CD4-positive, alpha-beta T cell treated with Interleukin-6 for 4 hours (primary cell): Measurements from ENCODE around the gene TP53I13.
"Not testable (repeated sequence)": the region's sequence is repeated elsewhere in the genome, so short reads cannot be mapped to it uniquely, and the experiment has no call there.

Source experiments
- DNase-seq: peaks from one replicate; pipeline ENCODE4 v3.0.0-alpha.2; 2020; ENCODE audit warnings: mixed read lengths

TP53I13 gene, protein sequence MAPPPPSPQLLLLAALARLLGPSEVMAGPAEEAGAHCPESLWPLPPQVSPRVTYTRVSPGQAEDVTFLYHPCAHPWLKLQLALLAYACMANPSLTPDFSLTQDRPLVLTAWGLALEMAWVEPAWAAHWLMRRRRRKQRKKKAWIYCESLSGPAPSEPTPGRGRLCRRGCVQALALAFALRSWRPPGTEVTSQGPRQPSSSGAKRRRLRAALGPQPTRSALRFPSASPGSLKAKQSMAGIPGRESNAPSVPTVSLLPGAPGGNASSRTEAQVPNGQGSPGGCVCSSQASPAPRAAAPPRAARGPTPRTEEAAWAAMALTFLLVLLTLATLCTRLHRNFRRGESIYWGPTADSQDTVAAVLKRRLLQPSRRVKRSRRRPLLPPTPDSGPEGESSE

GRCh38 chr17:29568331-29569244 lies at the start of gene TP53I13:
TP53I13 (plus strand) TSS chr17:29568701; CDS start chr17:29568759, 58 bp downstream.
- peak; percentile 97 for DNase-seq

DNA sequence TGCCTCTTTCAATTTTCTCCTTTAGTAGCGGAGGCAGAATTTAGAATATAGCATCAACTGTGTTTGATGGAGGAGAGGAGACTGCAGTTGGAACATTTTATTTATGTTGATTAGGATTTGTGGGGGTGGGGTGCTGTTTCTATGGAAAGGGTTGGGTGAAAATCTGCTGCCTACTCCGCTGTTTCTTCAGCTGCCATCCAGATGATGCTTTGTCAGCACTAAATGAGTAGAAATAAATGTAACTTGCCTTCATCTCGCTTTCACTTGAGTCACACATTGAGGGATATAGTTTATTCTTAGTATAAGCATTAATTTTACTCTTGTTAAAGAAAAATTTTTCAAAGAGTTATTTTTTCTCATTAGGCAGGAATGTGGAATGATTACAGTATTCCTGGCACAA lies 43.8 kb upstream of the TP53I13 start:
- no peak for DNase-seq

GRCh38 chr17:29526322-29526721 lies 42.2 kb upstream of the TP53I13 start:
- no peak for DNase-seq

DNA sequence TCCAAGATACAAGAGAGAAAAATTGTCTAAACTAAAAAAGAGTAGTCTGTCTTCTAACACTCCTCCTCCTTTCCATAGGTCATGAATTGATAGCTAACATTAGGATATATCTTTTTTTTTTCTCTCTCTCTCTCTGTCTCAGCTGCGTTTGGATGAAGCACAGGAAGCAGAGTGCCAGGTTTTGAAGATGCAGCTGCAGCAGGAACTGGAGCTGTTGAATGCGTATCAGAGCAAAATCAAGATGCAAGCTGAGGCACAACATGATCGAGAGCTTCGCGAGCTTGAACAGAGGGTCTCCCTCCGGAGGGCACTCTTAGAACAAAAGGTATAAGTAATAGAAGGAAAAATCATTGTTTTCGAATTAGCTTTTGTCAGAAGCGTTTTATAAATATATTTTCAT lies 34.5 kb upstream of the TP53I13 start:
- no peak for DNase-seq

DNA sequence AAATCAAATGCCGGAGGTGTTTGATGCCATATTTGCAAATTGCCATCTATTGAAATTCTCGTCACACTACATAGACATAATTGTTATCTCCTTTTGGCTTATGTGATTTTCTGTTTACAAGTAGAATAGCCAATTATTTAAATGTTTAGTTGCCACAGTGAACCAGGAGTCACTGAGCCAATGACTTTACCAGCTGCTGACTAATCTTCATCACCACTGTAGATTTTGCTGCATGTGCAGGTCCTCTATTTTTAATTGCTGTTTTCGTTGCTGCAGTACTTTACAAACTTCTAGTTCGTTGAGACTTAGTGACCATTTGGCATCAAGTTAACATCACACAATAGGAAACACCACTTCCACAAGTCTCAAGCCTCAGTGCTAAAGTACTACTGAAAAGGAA lies 24.4 kb upstream of the TP53I13 start:
- DNase-seq = no peak

DNA sequence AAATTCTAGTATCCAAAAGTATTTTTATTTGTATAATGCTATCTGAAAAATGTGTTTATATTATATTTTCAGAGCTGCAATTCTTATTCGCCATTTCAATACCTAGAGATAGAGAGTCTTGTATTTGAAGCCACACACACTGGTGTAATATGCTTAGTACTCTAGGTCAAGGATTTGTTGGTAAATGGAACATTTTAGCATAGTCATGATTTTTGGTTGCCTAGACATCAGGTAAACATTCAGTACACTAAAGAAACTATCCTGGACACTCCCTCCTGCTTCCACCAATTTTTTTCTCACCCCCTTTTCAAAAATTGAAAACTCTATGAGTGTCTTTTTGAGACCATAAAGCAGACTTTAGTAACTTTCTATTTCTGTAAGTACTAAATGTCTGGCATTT lies 22.4 kb upstream of the TP53I13 start:
- DNase-seq = no peak

DNA sequence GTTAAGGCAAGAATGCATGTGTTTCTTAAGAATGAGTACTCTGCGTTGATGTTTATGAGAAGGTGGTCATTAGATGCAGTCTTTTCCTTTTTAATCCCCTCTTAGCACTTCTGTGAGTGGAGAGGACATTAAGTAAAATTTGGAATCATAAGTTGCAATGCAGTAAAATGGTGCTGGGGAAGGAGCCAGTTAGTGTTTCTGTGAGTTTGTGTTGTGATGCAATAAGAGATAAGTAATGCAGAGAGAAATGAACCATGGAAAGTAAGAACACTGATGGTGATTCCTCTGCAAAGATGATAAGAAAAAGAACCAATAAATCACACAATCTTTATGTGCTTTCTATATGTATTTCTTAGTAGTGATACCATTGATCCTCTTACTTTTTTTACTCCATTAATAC lies 21.7 kb upstream of the TP53I13 start:
- no peak for DNase-seq

- no peak for DNase-seq
Observed at GRCh38 chr17:29549177-29549923, 19.2 kb upstream of the TP53I13 start.

GRCh38 chr17:29555840-29556239 lies 12.7 kb upstream of the TP53I13 start:
- DNase-seq = no peak

GRCh38 chr17:29557085-29557738 lies 11.3 kb upstream of the TP53I13 start:
- DNase-seq = no peak

DNA sequence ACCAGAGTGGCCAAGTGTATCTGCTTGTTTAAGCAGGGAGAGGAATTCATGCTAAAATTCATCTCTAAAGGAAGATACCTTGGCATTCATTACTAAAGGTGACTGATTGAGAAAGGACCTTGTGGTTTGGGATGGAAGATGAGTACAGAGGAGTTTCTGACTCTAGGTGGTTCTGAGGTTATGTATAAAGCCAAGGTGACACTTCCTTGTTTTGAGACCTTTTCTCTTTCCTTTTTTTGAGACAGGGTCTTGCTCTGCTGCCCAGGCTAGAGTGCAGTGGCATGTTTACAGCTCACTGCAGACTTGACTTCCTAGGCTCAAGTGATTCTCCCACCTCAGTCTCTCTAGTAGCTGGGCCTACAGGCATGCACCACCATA lies 10.8 kb upstream of the TP53I13 start:
- DNase-seq = no peak

- DNase-seq = not testable (repeated sequence)
Observed at GRCh38 chr17:29558139-29558538, 10.4 kb upstream of the TP53I13 start.

DNA sequence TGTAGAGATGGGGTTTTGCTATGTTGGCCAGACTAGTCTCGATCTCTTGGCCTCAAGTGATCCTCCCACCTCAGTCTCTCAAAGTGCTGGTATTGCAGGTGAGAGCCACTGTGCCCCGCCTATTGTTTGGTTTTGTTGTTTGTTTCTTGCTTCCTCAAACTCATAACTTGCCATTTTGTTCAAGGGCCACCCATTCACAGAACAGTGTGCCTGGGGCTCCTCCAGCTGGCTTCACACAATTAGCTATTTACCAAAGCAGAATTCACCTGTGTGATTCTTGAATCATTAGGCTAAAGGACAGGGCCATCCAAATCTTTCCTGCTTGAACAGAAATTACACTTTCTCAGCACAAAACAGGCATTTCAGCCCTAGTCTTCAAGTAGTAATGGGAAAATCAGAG lies 8.9 kb upstream of the TP53I13 start:
- DNase-seq = no peak

DNA sequence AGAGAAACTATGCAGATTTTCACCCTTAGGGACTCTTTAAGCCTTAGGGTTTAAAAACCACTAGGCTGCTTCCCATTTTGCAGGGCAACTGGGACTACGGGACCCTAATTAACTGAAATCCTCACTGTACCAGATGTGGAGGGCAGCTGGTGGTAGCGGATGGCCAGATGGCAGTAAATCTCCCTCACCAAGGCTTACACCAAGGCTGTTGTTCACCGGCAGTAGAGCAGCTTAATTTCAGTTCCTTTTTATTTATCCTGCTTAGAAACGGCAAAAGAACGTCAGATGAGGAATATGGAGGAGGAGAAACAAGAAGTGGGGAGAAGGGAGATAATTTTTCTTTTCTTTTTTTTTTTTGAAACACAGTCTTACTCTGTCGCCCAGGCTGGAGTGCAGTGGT lies 8.2 kb upstream of the TP53I13 start:
- no peak for DNase-seq

DNA sequence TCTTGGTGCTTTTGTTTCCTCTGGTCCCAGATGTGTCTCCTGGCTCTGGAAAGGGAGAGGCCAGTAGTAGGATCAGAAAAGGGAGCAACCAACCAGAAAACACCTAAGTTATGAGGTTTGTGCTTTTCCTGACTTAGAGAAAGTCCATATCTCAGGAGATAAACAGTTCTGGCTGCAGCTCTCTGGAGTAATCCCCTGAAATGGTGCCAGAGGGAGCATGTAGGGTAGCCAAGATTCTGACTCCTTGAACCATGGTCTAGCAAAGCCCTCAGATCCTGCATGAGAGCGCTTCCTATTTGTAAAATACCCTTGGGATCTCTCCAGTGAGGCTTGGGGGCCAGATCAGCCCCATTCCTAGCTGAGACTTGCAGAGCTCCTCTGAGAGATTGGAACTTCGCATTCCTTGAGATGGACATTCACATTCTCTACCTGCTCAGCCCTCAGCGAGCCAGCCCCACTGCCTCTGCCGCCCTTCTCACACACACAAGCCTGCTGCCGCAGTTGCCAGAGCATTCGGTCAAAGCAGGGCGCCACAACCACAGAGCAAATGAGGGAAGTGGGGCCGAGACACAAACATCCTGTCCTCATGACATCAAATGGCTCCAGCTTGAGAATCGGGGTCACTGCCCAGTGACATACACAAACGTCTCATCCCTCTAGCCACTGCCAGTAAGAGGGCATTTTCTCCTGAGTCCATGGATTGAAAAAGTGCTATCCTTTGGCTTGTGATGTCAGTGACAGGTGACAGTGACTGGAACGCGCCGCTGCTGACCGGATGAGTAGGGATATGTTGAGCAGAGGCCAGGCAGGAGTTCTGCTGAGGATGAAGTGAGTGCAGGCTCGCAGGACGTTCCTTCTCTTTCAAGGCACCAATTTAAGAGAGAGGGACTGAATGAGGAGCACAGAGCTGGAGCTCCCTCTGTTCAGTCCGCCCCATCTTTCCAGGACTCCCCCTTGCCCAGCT lies 6.7 kb upstream of the TP53I13 start:
- DNase-seq = peak; percentile 20

DNA sequence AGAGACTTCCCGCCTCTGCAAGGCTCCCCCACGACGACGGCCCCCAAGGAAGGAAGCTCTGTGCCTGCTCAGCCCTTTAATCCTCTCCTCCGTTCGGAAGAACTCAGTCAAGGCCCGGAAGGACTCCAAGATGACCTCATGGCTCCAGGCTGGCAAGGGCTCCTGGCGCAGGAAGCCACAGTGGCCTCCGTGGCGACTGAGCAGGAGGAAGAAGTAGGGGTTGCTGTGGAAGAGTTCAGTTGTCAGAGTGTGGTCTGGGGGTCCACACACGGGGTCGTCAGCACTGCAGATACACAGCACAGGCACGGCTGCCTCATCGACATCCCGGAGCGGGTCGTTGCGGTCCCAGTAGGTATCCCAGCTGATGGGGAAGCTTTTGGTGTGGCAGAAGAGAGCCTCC lies 5.9 kb upstream of the TP53I13 start:
- no peak for DNase-seq

GRCh38 chr17:29563816-29564215 lies 4.7 kb upstream of the TP53I13 start:
- no peak for DNase-seq

DNA sequence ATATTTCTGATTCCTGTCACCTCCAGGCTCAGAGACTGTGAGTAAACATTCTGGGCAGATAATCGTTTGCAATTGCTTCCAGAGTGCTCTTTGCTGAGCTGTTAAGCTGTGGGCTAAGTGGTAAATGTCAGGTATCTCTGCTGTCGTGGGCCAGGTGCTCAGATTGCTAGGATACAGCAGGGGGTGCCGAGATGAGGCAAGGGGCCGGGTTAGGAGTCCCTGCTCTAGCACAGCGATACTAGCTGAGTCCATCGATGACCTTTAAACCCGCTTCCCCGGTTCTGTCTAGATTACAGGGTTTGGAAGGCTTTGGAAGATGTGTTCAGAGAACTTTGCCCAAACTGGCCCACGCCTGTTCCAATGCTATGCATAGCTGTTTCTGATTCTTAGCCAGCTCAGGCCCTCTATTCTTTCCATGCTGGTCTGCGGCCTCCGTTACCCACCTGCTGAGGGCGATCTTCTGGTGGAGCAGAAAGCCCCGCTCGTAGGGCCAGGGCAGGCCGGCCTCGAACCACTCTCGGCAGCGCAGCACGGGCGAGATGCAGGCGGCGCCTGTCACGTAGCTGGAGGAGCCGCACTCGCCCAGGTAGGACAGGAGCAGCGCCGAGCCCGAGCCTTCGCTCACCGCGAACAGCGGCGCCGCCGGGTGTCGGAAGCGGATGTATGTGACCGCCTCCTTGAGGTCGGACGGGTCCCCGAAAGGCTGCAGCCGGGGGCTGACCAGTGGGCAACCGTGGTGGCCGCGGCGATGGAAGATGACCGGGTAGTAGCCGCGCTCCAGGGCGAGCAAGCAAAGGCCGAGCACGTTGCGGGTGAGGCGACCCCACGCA lies 2.6 kb upstream of the TP53I13 start:
- peak; percentile 73 for DNase-seq

GRCh38 chr17:29566473-29567303 lies 1.8 kb upstream of the TP53I13 start, which contains the start of gene ABHD15:
ABHD15 (minus strand) TSS chr17:29567037; CDS start chr17:29566966, 71 bp downstream.
- DNase-seq = peak; percentile 61

DNA sequence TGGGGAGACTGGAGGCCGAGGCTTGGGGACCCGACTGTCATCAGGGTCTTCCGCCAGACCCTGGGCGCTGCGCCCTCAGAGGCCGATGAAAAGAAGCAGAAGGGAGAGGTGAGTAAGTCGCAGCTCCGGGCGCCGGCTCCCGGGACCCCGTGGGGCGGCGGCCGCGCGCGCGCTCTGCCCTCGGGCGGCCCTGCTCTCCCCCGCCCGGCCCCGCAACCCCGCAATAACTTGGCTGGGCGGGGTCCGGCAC lies 1.3 kb upstream of the TP53I13 start:
- DNase-seq = no peak
